ENCODE results near the gene FAM199X. TPM values are rescaled to one million over a fixed set of nuclear protein-coding genes. Genes with fewer than 3 reads are reported as not detected.

Gene FAM199X
- total and polyA plus RNA-seq, 2 donors from 2014 or later: 12.6 to 37.4 TPM

DNA sequence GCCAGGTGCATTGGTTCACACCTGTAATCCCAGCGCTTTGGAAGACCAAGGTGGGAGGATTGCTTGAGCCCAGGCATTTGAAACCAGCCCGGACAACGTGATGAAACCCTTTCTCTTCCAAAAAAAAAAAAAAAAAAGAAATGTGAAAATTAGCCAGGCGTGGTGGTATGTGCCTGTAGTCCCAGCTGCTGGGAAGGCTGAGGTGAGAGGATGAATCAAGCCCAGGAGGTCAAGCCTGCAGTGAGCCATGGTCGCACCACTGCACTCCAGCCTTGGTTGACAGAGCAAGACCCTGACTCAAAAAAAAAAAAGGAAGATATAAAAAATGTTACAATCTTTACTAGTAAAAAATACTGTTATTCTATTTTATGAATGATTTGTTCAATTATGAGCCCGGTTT lies 5.9 kb downstream of the FAM199X start:
- Histone ChIP-seq H3K9me3 (ENCODE audit: control insufficient read depth in 2 of 3, insufficient read depth in 1 of 3, low read length in 3 of 3) (no peaks in the 10 kb centered on the region), H3K9ac (ENCODE audit: low read length in 3 of 3) (no peak overlapping the region), H3K36me3 (ENCODE audit: control insufficient read depth in 2 of 3, insufficient read depth in 3 of 3, low read length in 3 of 3) (peaks cover 0 to 1% (median 0%) of the 10 kb centered on the region in 3 donors), H3K27ac (ENCODE audit: low read depth in 2 of 2, low read length in 2 of 2) (no peak overlapping the region), H3K27me3 (ENCODE audit: control insufficient read depth, insufficient read depth, low read length) (no peaks in the 10 kb centered on the region), H3K4me3 (ENCODE audit: low read length in 3 of 3) (no peak overlapping the region), H3K4me1 (ENCODE audit: control insufficient read depth in 2 of 3, insufficient read depth in 2 of 3, low read depth in 1 of 3, low read length in 3 of 3) (peaks cover 0 to 2% (median 0%) of the 10 kb centered on the region in 3 donors)
- peak in 3 of 5 donors; percentile 13 to 36 (median 31) for DNase-seq
- TF ChIP-seq, protein P1, sequence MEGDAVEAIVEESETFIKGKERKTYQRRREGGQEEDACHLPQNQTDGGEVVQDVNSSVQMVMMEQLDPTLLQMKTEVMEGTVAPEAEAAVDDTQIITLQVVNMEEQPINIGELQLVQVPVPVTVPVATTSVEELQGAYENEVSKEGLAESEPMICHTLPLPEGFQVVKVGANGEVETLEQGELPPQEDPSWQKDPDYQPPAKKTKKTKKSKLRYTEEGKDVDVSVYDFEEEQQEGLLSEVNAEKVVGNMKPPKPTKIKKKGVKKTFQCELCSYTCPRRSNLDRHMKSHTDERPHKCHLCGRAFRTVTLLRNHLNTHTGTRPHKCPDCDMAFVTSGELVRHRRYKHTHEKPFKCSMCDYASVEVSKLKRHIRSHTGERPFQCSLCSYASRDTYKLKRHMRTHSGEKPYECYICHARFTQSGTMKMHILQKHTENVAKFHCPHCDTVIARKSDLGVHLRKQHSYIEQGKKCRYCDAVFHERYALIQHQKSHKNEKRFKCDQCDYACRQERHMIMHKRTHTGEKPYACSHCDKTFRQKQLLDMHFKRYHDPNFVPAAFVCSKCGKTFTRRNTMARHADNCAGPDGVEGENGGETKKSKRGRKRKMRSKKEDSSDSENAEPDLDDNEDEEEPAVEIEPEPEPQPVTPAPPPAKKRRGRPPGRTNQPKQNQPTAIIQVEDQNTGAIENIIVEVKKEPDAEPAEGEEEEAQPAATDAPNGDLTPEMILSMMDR (IDR thresholded peaks at IDR 0.05; ENCODE audit: borderline replicate concordance, extremely low read depth, insufficient read depth): no peak
- intact Hi-C loops (cut with DNase I): no loop called here
- FAIRE-seq: no peak

DNA sequence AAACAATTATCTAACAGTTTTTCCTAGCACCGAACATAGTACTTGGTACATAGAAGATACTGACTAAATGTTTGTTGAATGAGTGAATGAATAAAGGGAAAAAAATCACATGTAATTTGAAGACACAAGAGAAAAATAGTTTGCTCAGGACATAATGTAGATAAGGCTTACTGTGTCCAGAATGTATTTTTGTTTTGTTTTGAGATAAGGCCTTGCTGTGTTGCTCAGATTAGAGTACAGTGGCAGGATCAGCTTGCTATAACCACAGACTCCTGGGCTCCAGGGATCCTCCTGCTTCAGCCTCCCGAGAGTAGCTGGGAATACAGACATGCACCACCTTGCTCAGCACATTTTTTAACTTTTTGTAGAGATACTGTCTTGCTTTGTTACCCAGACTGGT lies 6.5 kb downstream of the FAM199X start:
- DNase-seq: no peak
- TF ChIP-seq, protein P1 (IDR thresholded peaks at IDR 0.05; ENCODE audit: borderline replicate concordance, extremely low read depth, insufficient read depth): no peak
- Histone ChIP-seq H3K9ac (ENCODE audit: low read length in 3 of 3) (no peak overlapping the region), H3K4me1 (ENCODE audit: control insufficient read depth in 2 of 3, insufficient read depth in 2 of 3, low read depth in 1 of 3, low read length in 3 of 3) (peaks cover 0 to 2% (median 0%) of the 10 kb centered on the region in 3 donors), H3K27me3 (ENCODE audit: control insufficient read depth, insufficient read depth, low read length) (no peaks in the 10 kb centered on the region), H3K9me3 (ENCODE audit: control insufficient read depth in 2 of 3, insufficient read depth in 1 of 3, low read length in 3 of 3) (no peaks in the 10 kb centered on the region), H3K4me3 (ENCODE audit: low read length in 3 of 3) (no peak overlapping the region), H3K36me3 (ENCODE audit: control insufficient read depth in 2 of 3, insufficient read depth in 3 of 3, low read length in 3 of 3) (peaks cover 0 to 2% (median 0%) of the 10 kb centered on the region in 3 donors), H3K27ac (ENCODE audit: low read depth in 2 of 2, low read length in 2 of 2) (no peak overlapping the region)
- intact Hi-C loops (cut with DNase I): no loop called here
- no peak for FAIRE-seq

DNA sequence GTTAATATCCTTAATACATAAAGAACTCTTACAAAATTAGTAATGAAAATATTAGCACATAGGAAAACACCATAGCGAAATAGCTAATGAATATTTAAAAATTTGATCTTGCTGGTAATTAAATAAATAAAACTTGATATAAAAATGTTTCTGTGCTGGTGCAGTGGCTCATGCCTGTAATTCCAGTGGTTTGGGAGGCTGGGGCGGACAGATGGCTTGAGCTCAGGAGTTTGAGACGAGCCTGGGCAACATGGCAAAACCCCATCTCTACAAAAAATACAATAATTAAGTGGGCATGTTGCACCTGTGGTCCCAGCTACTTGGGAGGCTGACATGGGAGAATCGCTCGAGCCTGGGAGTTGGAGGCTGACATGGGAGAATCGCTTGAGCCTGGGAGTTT lies 7.6 kb downstream of the FAM199X start:
- DNase-seq (no peak), FAIRE-seq (no peak)
- H3K4me1 ChIP-seq (ENCODE audit: control insufficient read depth in 2 of 3, insufficient read depth in 2 of 3, low read depth in 1 of 3, low read length in 3 of 3): peaks cover 0 to 2% (median 0%) of the 10 kb centered on the region in 3 donors
- TF ChIP-seq, protein P1 (IDR thresholded peaks at IDR 0.05; ENCODE audit: borderline replicate concordance, extremely low read depth, insufficient read depth): no peak
- peaks cover 0 to 2% (median 0%) of the 10 kb centered on the region in 3 donors for H3K36me3 ChIP-seq (ENCODE audit: control insufficient read depth in 2 of 3, insufficient read depth in 3 of 3, low read length in 3 of 3)
- intact Hi-C loops (cut with DNase I): no loop called here
- no peak overlapping the region for H3K4me3 ChIP-seq (ENCODE audit: low read length in 3 of 3)
- H3K27me3 ChIP-seq (ENCODE audit: control insufficient read depth, insufficient read depth, low read length): no peaks in the 10 kb centered on the region
- H3K27ac ChIP-seq (ENCODE audit: low read depth in 2 of 2, low read length in 2 of 2): no peak overlapping the region
- H3K9me3 ChIP-seq (ENCODE audit: control insufficient read depth in 2 of 3, insufficient read depth in 1 of 3, low read length in 3 of 3): peaks cover 0 to 3% (median 0%) of the 10 kb centered on the region in 3 donors
- no peak overlapping the region for H3K9ac ChIP-seq (ENCODE audit: low read length in 3 of 3)

GRCh38 chrX:104183685-104184084 lies 17.4 kb downstream of the FAM199X start:
- DNase-seq: no peak
- Histone ChIP-seq H3K36me3 (ENCODE audit: control insufficient read depth in 2 of 3, insufficient read depth in 3 of 3, low read length in 3 of 3) (peaks cover 2 to 12% (median 4%) of the 10 kb centered on the region in 3 donors), H3K27me3 (ENCODE audit: control insufficient read depth, insufficient read depth, low read length) (no peaks in the 10 kb centered on the region), H3K4me3 (ENCODE audit: low read length in 3 of 3) (no peak overlapping the region), H3K9ac (ENCODE audit: low read length in 3 of 3) (no peak overlapping the region), H3K27ac (ENCODE audit: low read depth in 2 of 2, low read length in 2 of 2) (no peak overlapping the region), H3K4me1 (ENCODE audit: control insufficient read depth in 2 of 3, insufficient read depth in 2 of 3, low read depth in 1 of 3, low read length in 3 of 3) (no peaks in the 10 kb centered on the region), H3K9me3 (ENCODE audit: control insufficient read depth in 2 of 3, insufficient read depth in 1 of 3, low read length in 3 of 3) (peaks cover 0 to 1% (median 0%) of the 10 kb centered on the region in 3 donors)
- TF ChIP-seq, protein P1 (IDR thresholded peaks at IDR 0.05; ENCODE audit: borderline replicate concordance, extremely low read depth, insufficient read depth): no peak
- FAIRE-seq: no peak
- intact Hi-C loops (cut with DNase I): no loop called here
